Measurements from ENCODE around the gene MAGI2.
A peak's percentile ranks its signal among the peaks of the same experiment; 100 is the strongest.
"Not testable (repeated sequence)": the region's sequence is repeated elsewhere in the genome, so short reads cannot be mapped to it uniquely, and the experiment has no call there.

MAGI2 gene

GRCh38 chr7:78542981-78543380 lies 910.5 kb downstream of the MAGI2 start:
- no peak for DNase-seq (ENCODE audit: low spot score)

- DNase-seq (ENCODE audit: low spot score), result no peak
These were observed 910.9 kb downstream of the MAGI2 start for GRCh38 chr7:78542541-78542940.

GRCh38 chr7:78539825-78540224 lies 913.6 kb downstream of the MAGI2 start:
- DNase-seq (ENCODE audit: low spot score), result no peak

- no peak for DNase-seq (ENCODE audit: low spot score)
These were observed 917.8 kb downstream of the MAGI2 start for GRCh38 chr7:78535655-78536054.

GRCh38 chr7:78530351-78530750 lies 923.1 kb downstream of the MAGI2 start:
- peak; percentile 88 for DNase-seq (ENCODE audit: low spot score)

GRCh38 chr7:78529392-78529791 lies 924.1 kb downstream of the MAGI2 start:
- DNase-seq (ENCODE audit: low spot score), result no peak

GRCh38 chr7:78528964-78529363 lies 924.5 kb downstream of the MAGI2 start:
- no peak for DNase-seq (ENCODE audit: low spot score)

- DNase-seq (ENCODE audit: low spot score), result no peak
These were observed 929.5 kb downstream of the MAGI2 start for GRCh38 chr7:78523930-78524329.

GRCh38 chr7:78521961-78522360 lies 931.5 kb downstream of the MAGI2 start:
- DNase-seq (ENCODE audit: low spot score), result no peak

- no peak for DNase-seq (ENCODE audit: low spot score)
These were observed 937.0 kb downstream of the MAGI2 start for GRCh38 chr7:78516450-78516849.

- DNase-seq (ENCODE audit: low spot score), result peak; percentile 40
These were observed 938.8 kb downstream of the MAGI2 start for GRCh38 chr7:78514634-78515033.

- peak; percentile 82 for DNase-seq (ENCODE audit: low spot score)
These were observed 942.8 kb downstream of the MAGI2 start for GRCh38 chr7:78510580-78511188.

- DNase-seq (ENCODE audit: low spot score), result not testable (repeated sequence)
These were observed 950.2 kb downstream of the MAGI2 start for GRCh38 chr7:78503301-78503700.

GRCh38 chr7:78501064-78501463 lies 952.4 kb downstream of the MAGI2 start:
- DNase-seq (ENCODE audit: low spot score), result no peak

GRCh38 chr7:78499971-78500370 lies 953.5 kb downstream of the MAGI2 start:
- no peak for DNase-seq (ENCODE audit: low spot score)

GRCh38 chr7:78499283-78499682 lies 954.2 kb downstream of the MAGI2 start:
- no peak for DNase-seq (ENCODE audit: low spot score)

- no peak for DNase-seq (ENCODE audit: low spot score)
These were observed 955.6 kb downstream of the MAGI2 start for GRCh38 chr7:78497728-78498427.

GRCh38 chr7:78496096-78496630 lies 957.3 kb downstream of the MAGI2 start:
- DNase-seq (ENCODE audit: low spot score), result peak; percentile 86

- DNase-seq (ENCODE audit: low spot score), result no peak
These were observed 960.1 kb downstream of the MAGI2 start for GRCh38 chr7:78493401-78493800.

- no peak for DNase-seq (ENCODE audit: low spot score)
These were observed 961.3 kb downstream of the MAGI2 start for GRCh38 chr7:78492146-78492545.

GRCh38 chr7:78490524-78490923 lies 962.9 kb downstream of the MAGI2 start:
- no peak for DNase-seq (ENCODE audit: low spot score)

GRCh38 chr7:78489476-78490240 lies 963.8 kb downstream of the MAGI2 start:
- DNase-seq (ENCODE audit: low spot score), result peak; percentile 73

- no peak for DNase-seq (ENCODE audit: low spot score)
These were observed 966.0 kb downstream of the MAGI2 start for GRCh38 chr7:78487464-78487863.

Measured in globus pallidus (tissue), 1 donor.